ENCODE results near the gene MFAP3.

The MFAP3 gene

GRCh38 chr5:154092356-154093141 lies 53.8 kb downstream of the MFAP3 start:
- DNase-seq = no peak

DNA sequence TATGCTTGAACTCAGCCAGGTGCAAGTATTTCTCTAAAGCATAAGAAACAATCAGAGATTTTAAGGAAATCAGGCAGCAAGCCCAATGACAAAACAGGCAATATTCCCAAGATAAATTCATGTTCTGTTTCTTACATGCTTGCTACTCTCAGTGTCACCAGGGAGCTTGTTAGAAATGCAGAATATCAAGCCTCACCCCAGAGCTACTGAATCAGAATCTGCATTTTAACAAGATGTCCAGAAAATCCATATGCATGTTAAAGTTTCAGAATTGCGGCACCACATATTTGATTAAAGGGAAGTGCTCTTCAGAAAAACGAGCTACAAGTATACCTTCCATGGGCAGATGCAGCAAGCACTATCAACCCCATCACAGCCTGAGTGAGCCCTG lies 54.4 kb downstream of the MFAP3 start:
- no peak for DNase-seq

DNA sequence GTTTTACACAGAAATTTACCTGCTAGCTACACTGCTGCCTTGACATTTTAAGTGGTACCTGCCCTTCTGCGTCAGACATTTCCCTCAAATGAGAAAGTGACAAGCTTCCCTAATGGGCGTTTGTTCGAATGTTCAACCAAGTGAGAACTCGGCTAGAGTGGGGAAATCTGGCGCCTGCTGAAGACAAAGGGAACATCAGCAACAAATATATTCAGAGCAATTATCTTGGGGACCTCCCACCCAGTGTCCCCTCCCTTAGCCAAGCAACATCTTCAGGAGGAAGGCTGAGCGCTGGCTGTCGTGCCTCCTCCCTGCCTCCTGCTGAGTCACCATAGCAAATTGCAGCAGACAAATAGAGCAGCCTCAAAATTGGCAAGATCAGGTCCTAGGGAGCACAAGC lies 57.1 kb downstream of the MFAP3 start:
- no peak for DNase-seq

GRCh38 chr5:154097031-154097430 lies 58.3 kb downstream of the MFAP3 start:
- DNase-seq = no peak

DNA sequence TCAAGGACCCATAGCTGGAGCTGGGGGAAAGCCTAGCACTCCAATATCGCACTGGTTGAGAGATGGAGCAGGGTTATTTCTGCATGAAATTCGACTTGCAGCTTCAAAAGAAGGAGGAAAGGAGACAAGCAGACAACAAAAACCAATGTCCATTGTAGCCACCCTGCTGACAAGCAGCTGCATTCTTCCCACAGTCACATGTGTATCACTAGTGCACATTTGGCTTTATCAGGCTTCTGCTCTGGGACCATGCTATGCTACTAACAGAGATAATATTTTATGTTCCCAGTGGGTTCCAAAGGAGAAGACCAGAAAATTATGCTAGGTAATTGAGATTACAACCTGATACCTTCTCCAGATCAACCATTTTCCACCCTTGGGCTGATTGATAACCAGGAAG lies 59.7 kb downstream of the MFAP3 start:
- DNase-seq = no peak

GRCh38 chr5:154101184-154101583 lies 62.4 kb downstream of the MFAP3 start:
- no peak for DNase-seq

DNA sequence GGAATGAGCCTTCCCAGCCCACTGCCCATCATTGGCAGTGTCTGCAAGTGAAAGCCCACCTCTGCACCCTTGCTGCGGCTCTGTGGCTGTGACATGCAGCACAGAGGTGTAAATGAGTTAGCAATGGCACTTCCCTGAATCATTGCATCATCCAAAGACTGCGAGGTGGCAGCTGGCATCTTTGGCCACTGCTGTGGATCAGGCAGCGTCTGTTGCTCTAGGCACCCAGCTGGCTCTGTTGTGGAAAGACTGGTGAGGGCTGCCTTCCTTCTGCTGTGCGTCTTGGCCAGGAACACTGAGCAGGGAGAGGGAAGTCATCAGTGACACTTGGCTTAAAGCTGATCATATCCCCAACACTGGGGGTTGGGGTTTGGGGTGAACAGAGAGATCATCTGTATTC lies 64.5 kb downstream of the MFAP3 start:
- DNase-seq = no peak
